Neural cell (in vitro differentiated cells): ENCODE results near the gene SLC6A2. TPM values are rescaled to one million over a fixed set of nuclear protein-coding genes. Genes with fewer than 3 reads are reported as not detected.

ENCODE experiments used
- H2AFZ ChIP-seq: fragments of 200-600, 300-800 bp; sonication (generic), shearing (Covaris generic); 2 replicates; pipeline ENCODE4 v1.6.0; 2014; ENCODE audit warnings: low read depth, mild to moderate bottlenecking, antibody characterized with exemption, low read length, moderate library complexity
- H3F3A ChIP-seq: fragments of 200-600 bp; shearing (Covaris generic); 2 replicates; pipeline ENCODE4 v1.6.1; 2016; ENCODE audit warnings: mild to moderate bottlenecking, moderate library complexity, mixed read lengths, antibody characterized with exemption, low read length; ENCODE audit not compliant: insufficient read depth, poor library complexity, severe bottlenecking
- H3K27ac ChIP-seq: fragments of 200-600, 300-800 bp; sonication (generic), shearing (Covaris generic); 2 replicates; pipeline ENCODE4 v1.5.1; 2014; ENCODE audit warnings: mild to moderate bottlenecking, low read length, moderate library complexity
- H3K27me3 ChIP-seq: fragments of 300-800, 200-600 bp; sonication (generic), shearing (Covaris generic); 2 replicates; pipeline ENCODE4 v1.6.0; 2014; ENCODE audit warnings: mild to moderate bottlenecking, low read depth, low read length, moderate library complexity; ENCODE audit not compliant: insufficient read depth
- H3K36me3 ChIP-seq: fragments of 300-800, 200-600 bp; sonication (generic), shearing (Covaris generic); 2 replicates; pipeline ENCODE4 v1.5.1; 2014; ENCODE audit warnings: mild to moderate bottlenecking, antibody characterized with exemption, low read length, moderate library complexity; ENCODE audit not compliant: insufficient read depth
- H3K4me2 ChIP-seq: fragments of 300-800, 200-600 bp; sonication (generic), shearing (Covaris generic); 2 replicates; pipeline ENCODE4 v1.6.0; 2014; ENCODE audit warnings: mild to moderate bottlenecking, low read length
- H3K4me3 ChIP-seq: fragments of 300-800, 200-600 bp; sonication (generic), shearing (Covaris generic); 2 replicates; pipeline ENCODE4 v1.5.1; 2014; ENCODE audit warnings: mild to moderate bottlenecking, low read length, moderate library complexity
- H3K79me2 ChIP-seq: fragments of 200-600 bp; shearing (Covaris generic); replicated peaks from 2 replicates; pipeline ENCODE4 v1.6.0; 2014; ENCODE audit warnings: mild to moderate bottlenecking, low read length, moderate library complexity; ENCODE audit not compliant: insufficient read depth
- H3K9ac ChIP-seq: fragments of 300-800, 200-600 bp; sonication (generic), shearing (Covaris generic); 2 replicates; pipeline ENCODE4 v1.6.1; 2016; ENCODE audit warnings: mild to moderate bottlenecking, low read length, mixed read lengths
- H3K9me2 ChIP-seq: fragments of 200-600 bp; shearing (Covaris generic); 2 replicates; pipeline ENCODE4 v1.6.1; 2016; ENCODE audit warnings: mild to moderate bottlenecking, low read length, mixed read lengths; ENCODE audit not compliant: insufficient read depth
- H3K9me3 ChIP-seq: fragments of 200-600, 300-800 bp; sonication (generic), shearing (Covaris generic); 2 replicates; pipeline ENCODE4 v1.6.1; 2016; ENCODE audit warnings: mild to moderate bottlenecking, mixed run types, low read length, moderate library complexity, mixed read lengths
- H4K20me1 ChIP-seq: fragments of 200-600 bp; shearing (Covaris generic); 2 replicates; pipeline ENCODE4 v1.6.1; 2016; ENCODE audit warnings: mild to moderate bottlenecking, mixed run types; ENCODE audit not compliant: insufficient read depth
- CTCF ChIP-seq: fragments of 450-650 bp; IDR thresholded peaks from 2 replicates; pipeline ENCODE4 v1.5.1; 2014; ENCODE audit warnings: antibody characterized with exemption, mild to moderate bottlenecking, moderate library complexity; ENCODE audit not compliant: poor library complexity, severe bottlenecking
- EP300 ChIP-seq: fragments of 450-650 bp; conservative IDR thresholded peaks from 2 replicates; pipeline ENCODE4 v1.6.1; 2014; ENCODE audit warnings: antibody characterized with exemption, mild to moderate bottlenecking, moderate library complexity; ENCODE audit not compliant: poor library complexity, severe bottlenecking
- EZH2 ChIP-seq: fragments of 200-600, 300-800 bp; shearing (Covaris generic), sonication (generic); IDR thresholded peaks from 2 replicates; pipeline ENCODE4 v1.6.1; 2014; ENCODE audit warnings: antibody characterized with exemption, low read length, borderline replicate concordance, mild to moderate bottlenecking; ENCODE audit not compliant: insufficient read depth, poor library complexity, severe bottlenecking
- MXI1 ChIP-seq: fragments of 450-650 bp; conservative IDR thresholded peaks from 2 replicates; pipeline ENCODE4 v1.6.1; 2014; ENCODE audit warnings: antibody characterized with exemption, mild to moderate bottlenecking; ENCODE audit not compliant: poor library complexity, severe bottlenecking
- POLR2AphosphoS5 ChIP-seq: IDR thresholded peaks from 2 replicates; pipeline ENCODE4 v1.6.1; 2012
- RAD21 ChIP-seq: fragments of 450-650 bp; conservative IDR thresholded peaks from 2 replicates; pipeline ENCODE4 v1.6.1; 2014; ENCODE audit warnings: antibody characterized with exemption, mild to moderate bottlenecking, moderate library complexity
- REST ChIP-seq: IDR thresholded peaks from 2 replicates; pipeline ENCODE4 v1.6.1; 2012; ENCODE audit warnings: borderline replicate concordance
- SMC3 ChIP-seq: fragments of 450-650 bp; conservative IDR thresholded peaks from 2 replicates; pipeline ENCODE4 v1.6.1; 2014; ENCODE audit warnings: antibody characterized with exemption, mild to moderate bottlenecking, moderate library complexity; ENCODE audit not compliant: poor library complexity
- TAF1 ChIP-seq: IDR thresholded peaks from 2 replicates; pipeline ENCODE4 v1.6.1; 2012; ENCODE audit warnings: low read depth
- polyA plus RNA-seq: library from polyadenylated mRNA; depleted of rRNA; stranded (reverse); fragments of >200 nt; gene quantifications from 2 replicates; pipeline ENCODE4 v1.2.3, GENCODE V29; 2014

SLC6A2 gene
- polyA plus RNA-seq, 1 donor from 2014 or later: not detected

GRCh38 chr16:55695595-55695994 lies 39.8 kb downstream of the SLC6A2 start:
- Histone ChIP-seq H3F3A (no peaks in the 10 kb centered on the region), H4K20me1 (no peaks in the 10 kb centered on the region), H3K4me2 (no peak overlapping the region), H3K4me3 (no peak overlapping the region), H3K9ac (no peak overlapping the region), H2AFZ (no peak overlapping the region), H3K9me3 (no peaks in the 10 kb centered on the region), H3K27me3 (no peaks in the 10 kb centered on the region), H3K9me2 (no peaks in the 10 kb centered on the region), H3K36me3 (no peaks in the 10 kb centered on the region), H3K27ac (no peak overlapping the region), H3K79me2 (no peaks in the 10 kb centered on the region)
- TF ChIP-seq EZH2 (no peak), REST (no peak), MXI1 (no peak), RAD21 (no peak), CTCF (no peak), EP300 (no peak), TAF1 (no peak), SMC3 (no peak), POLR2AphosphoS5 (no peak)

GRCh38 chr16:55697867-55698266 lies 42.1 kb downstream of the SLC6A2 start:
- H3K9ac ChIP-seq: no peak overlapping the region
- H3K4me3 ChIP-seq: no peak overlapping the region
- H3K36me3 ChIP-seq: no peaks in the 10 kb centered on the region
- no peak for TF ChIP-seq RAD21
- no peak for TF ChIP-seq TAF1
- no peak for TF ChIP-seq POLR2AphosphoS5
- TF ChIP-seq EP300: no peak
- H2AFZ ChIP-seq: no peak overlapping the region
- H3K79me2 ChIP-seq: no peaks in the 10 kb centered on the region
- no peak overlapping the region for H3K27ac ChIP-seq
- no peaks in the 10 kb centered on the region for H3K9me2 ChIP-seq
- no peak overlapping the region for H3K4me2 ChIP-seq
- no peaks in the 10 kb centered on the region for H3F3A ChIP-seq
- no peaks in the 10 kb centered on the region for H4K20me1 ChIP-seq
- no peaks in the 10 kb centered on the region for H3K27me3 ChIP-seq
- H3K9me3 ChIP-seq: no peaks in the 10 kb centered on the region

GRCh38 chr16:55698331-55698730 lies 42.5 kb downstream of the SLC6A2 start:
- TF ChIP-seq RAD21 (no peak), EZH2 (no peak)
- no peak overlapping the region for H3K4me2 ChIP-seq
- H3K9me3 ChIP-seq: no peaks in the 10 kb centered on the region
- no peaks in the 10 kb centered on the region for H3F3A ChIP-seq
- no peaks in the 10 kb centered on the region for H3K79me2 ChIP-seq
- no peaks in the 10 kb centered on the region for H3K27me3 ChIP-seq
- H3K9ac ChIP-seq: no peak overlapping the region
- no peak overlapping the region for H2AFZ ChIP-seq
- H3K36me3 ChIP-seq: no peaks in the 10 kb centered on the region
- H3K27ac ChIP-seq: no peak overlapping the region
- no peaks in the 10 kb centered on the region for H3K9me2 ChIP-seq
- H4K20me1 ChIP-seq: no peaks in the 10 kb centered on the region
- no peak overlapping the region for H3K4me3 ChIP-seq
